K562 (cell line): ENCODE data around the gene ZNF787. TPM values are rescaled to one million over a fixed set of nuclear protein-coding genes. Genes with fewer than 3 reads are reported as not detected.

ENCODE experiments used
- CBX8 ChIP-seq: fragments of 200-600 bp; sonication (generic); IDR thresholded peaks from 2 replicates; pipeline ENCODE4 v1.6.1; 2012; ENCODE audit warnings: borderline replicate concordance, mixed run types, low read depth, mild to moderate bottlenecking, moderate library complexity, mixed read lengths, low read length, control low read depth, inconsistent platforms; ENCODE audit not compliant: poor library complexity, severe bottlenecking; ENCODE audit errors: extremely low read depth
- SRSF7 ChIP-seq: fragments of 200-400 bp; formaldehyde crosslinking; optimal IDR thresholded peaks from 2 replicates; pipeline ENCODE3; 2017; ENCODE audit warnings: mild to moderate bottlenecking, low read depth, low read length
- polyA plus RNA-seq, 8 experiments: library from polyadenylated mRNA; depleted of rRNA in 4 of 8; stranded (reverse) in 5 of 8; unstranded in 3 of 8; fragments of >200 nt; fragmentation: Nextera tagmentation in 2 of 8; fragmentation: Illumina TruSeq in 1 of 8; extraction: Ambion mirVana in 2 of 8; extraction: Trizol in 1 of 8; gene quantifications; 2 replicates each; pipeline versions ENCODE4 v1.2.1 to v1.2.3, GENCODE V29; 2011 to 2014; ENCODE audit warnings: inconsistent platforms in 1 of 8, missing spikeins in 1 of 8
- total RNA-seq, 7 experiments: library from RNA; depleted of rRNA in 6 of 7; stranded (reverse); fragments of >200 nt in 6 of 7; fragmentation: Illumina TruSeq in 2 of 7; extraction: Trizol in 2 of 7; gene quantifications; 2 replicates each; pipeline versions ENCODE4 v1.2.1 to v1.2.3, GENCODE V29; 2011 to 2021; ENCODE audit warnings: low replicate concordance in 1 of 7
- TF ChIP-seq, protein P1 (sequence below): fragments of 200-600 bp; sonication (generic); IDR thresholded peaks from one replicate; pipeline ENCODE4 v1.6.1; 2012; ENCODE audit warnings: mild to moderate bottlenecking, low read depth, low read length, inconsistent platforms
- TF ChIP-seq, protein P2 (sequence below): fragments of 250-450 bp; sonication (Bioruptor Pico); IDR thresholded peaks from 2 replicates; pipeline ENCODE4 v1.8.0; 2022; ENCODE audit warnings: moderate library complexity, mild to moderate bottlenecking, inconsistent platforms

The ZNF787 gene
- total and polyA plus RNA-seq, 9 of the 15 experiments (the other 6 are each of a cell fraction or from before 2014, with no cell fraction given): 0.45 to 77.6 (median 7.3) TPM

DNA sequence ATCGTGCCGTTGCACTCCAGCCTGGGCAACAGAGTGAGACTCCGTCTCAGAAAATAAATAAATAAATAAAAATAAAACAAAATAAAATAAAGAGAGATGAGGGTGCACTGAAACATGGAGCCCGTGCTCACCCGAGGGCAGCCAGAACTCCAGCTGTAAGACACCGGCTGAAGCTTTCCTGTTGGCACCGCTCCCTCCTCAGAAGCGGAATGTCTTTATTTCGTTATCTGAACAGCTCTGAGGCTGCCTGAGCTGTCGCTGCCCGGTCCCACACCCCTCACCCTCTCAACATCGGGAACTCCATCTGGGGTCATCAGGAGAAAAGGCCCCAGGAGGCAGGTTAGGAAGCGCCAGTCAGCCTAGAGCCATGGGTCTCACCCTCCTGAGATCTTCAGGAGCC, 24.4 kb downstream of the ZNF787 start (continued):
- TF ChIP-seq, protein P1, sequence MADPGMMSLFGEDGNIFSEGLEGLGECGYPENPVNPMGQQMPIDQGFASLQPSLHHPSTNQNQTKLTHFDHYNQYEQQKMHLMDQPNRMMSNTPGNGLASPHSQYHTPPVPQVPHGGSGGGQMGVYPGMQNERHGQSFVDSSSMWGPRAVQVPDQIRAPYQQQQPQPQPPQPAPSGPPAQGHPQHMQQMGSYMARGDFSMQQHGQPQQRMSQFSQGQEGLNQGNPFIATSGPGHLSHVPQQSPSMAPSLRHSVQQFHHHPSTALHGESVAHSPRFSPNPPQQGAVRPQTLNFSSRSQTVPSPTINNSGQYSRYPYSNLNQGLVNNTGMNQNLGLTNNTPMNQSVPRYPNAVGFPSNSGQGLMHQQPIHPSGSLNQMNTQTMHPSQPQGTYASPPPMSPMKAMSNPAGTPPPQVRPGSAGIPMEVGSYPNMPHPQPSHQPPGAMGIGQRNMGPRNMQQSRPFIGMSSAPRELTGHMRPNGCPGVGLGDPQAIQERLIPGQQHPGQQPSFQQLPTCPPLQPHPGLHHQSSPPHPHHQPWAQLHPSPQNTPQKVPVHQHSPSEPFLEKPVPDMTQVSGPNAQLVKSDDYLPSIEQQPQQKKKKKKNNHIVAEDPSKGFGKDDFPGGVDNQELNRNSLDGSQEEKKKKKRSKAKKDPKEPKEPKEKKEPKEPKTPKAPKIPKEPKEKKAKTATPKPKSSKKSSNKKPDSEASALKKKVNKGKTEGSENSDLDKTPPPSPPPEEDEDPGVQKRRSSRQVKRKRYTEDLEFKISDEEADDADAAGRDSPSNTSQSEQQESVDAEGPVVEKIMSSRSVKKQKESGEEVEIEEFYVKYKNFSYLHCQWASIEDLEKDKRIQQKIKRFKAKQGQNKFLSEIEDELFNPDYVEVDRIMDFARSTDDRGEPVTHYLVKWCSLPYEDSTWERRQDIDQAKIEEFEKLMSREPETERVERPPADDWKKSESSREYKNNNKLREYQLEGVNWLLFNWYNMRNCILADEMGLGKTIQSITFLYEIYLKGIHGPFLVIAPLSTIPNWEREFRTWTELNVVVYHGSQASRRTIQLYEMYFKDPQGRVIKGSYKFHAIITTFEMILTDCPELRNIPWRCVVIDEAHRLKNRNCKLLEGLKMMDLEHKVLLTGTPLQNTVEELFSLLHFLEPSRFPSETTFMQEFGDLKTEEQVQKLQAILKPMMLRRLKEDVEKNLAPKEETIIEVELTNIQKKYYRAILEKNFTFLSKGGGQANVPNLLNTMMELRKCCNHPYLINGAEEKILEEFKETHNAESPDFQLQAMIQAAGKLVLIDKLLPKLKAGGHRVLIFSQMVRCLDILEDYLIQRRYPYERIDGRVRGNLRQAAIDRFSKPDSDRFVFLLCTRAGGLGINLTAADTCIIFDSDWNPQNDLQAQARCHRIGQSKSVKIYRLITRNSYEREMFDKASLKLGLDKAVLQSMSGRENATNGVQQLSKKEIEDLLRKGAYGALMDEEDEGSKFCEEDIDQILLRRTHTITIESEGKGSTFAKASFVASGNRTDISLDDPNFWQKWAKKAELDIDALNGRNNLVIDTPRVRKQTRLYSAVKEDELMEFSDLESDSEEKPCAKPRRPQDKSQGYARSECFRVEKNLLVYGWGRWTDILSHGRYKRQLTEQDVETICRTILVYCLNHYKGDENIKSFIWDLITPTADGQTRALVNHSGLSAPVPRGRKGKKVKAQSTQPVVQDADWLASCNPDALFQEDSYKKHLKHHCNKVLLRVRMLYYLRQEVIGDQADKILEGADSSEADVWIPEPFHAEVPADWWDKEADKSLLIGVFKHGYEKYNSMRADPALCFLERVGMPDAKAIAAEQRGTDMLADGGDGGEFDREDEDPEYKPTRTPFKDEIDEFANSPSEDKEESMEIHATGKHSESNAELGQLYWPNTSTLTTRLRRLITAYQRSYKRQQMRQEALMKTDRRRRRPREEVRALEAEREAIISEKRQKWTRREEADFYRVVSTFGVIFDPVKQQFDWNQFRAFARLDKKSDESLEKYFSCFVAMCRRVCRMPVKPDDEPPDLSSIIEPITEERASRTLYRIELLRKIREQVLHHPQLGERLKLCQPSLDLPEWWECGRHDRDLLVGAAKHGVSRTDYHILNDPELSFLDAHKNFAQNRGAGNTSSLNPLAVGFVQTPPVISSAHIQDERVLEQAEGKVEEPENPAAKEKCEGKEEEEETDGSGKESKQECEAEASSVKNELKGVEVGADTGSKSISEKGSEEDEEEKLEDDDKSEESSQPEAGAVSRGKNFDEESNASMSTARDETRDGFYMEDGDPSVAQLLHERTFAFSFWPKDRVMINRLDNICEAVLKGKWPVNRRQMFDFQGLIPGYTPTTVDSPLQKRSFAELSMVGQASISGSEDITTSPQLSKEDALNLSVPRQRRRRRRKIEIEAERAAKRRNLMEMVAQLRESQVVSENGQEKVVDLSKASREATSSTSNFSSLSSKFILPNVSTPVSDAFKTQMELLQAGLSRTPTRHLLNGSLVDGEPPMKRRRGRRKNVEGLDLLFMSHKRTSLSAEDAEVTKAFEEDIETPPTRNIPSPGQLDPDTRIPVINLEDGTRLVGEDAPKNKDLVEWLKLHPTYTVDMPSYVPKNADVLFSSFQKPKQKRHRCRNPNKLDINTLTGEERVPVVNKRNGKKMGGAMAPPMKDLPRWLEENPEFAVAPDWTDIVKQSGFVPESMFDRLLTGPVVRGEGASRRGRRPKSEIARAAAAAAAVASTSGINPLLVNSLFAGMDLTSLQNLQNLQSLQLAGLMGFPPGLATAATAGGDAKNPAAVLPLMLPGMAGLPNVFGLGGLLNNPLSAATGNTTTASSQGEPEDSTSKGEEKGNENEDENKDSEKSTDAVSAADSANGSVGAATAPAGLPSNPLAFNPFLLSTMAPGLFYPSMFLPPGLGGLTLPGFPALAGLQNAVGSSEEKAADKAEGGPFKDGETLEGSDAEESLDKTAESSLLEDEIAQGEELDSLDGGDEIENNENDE: no peak
- TF ChIP-seq SRSF7: no peak
- TF ChIP-seq, protein P2, sequence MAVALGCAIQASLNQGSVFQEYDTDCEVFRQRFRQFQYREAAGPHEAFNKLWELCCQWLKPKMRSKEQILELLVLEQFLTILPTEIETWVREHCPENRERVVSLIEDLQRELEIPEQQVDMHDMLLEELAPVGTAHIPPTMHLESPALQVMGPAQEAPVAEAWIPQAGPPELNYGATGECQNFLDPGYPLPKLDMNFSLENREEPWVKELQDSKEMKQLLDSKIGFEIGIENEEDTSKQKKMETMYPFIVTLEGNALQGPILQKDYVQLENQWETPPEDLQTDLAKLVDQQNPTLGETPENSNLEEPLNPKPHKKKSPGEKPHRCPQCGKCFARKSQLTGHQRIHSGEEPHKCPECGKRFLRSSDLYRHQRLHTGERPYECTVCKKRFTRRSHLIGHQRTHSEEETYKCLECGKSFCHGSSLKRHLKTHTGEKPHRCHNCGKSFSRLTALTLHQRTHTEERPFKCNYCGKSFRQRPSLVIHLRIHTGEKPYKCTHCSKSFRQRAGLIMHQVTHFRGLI (CRISPR knock-in tag): no peak
- TF ChIP-seq CBX8: no peak
